HG03378 (cell line): ENCODE measurements around the gene CABLES1.
"Not testable (repeated sequence)": the region's sequence is repeated elsewhere in the genome, so short reads cannot be mapped to it uniquely, and the experiment has no call there.

Experiments
- ATAC-seq: cut with Tn5 transposase; IDR thresholded peaks from one replicate; pipeline ENCODE4 v1.9.1; 2021; ENCODE audit warnings: mild to moderate bottlenecking, moderate library complexity; ENCODE audit not compliant: unreplicated experiment

The CABLES1 gene

GRCh38 chr18:23141104-23141999, 6.1 kb downstream of the CABLES1 start:
- no peak for ATAC-seq

DNA sequence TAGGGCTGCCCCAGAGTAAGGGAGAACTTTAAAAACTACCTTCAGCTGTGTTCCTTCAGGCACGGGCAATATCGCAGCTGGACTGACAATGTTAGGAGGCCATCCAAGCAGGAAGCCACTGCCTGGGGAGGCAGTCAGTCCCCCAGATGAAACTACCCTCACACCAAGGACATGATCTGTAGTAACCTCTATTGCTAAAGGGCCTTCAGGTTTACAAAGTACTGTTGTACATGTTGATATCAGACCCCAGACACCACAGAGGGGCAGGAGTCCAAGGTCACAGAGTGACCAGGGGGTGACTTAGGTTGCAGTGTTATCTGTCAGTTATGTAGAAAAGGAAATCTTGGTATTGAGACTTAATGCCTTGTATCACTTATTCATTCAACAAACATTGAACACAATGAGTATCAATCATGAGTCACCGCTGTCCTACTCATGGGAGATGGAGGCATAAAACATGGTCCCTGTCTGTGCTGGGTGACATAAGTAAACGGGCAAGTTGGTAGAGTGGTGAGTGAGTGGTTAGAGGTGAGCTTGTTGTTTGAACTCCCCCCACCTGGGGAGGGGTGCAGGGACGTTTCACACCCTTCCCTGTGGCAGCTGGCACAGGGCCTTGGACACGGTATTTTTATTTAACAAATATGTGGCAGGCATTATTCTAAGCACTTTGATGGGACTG, 7.1 kb downstream of the CABLES1 start:
- ATAC-seq = no peak

GRCh38 chr18:23143016-23143814, 7.9 kb downstream of the CABLES1 start:
- ATAC-seq = no peak

GRCh38 chr18:23143815-23144261, 8.6 kb downstream of the CABLES1 start:
- ATAC-seq = no peak

DNA sequence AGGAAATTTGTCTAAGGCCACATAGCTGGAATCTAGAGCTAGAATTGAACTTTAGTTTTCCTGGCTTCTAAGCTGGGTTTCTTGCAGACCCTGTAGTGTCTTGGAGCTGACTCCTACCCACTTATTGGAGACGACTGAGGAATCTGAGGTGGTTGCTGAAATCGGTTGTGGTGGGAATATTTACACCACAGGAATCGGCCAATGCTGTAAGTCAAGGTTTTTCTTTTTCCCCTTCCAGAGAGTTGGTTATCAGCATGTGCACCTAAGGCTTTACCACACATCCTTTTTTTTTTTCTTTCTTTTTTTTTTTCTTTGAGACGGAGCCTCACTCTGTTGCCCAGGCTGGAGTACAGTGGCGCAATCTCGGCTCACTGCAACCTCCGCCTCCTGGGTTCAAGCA, 9.4 kb downstream of the CABLES1 start:
- ATAC-seq = no peak

GRCh38 chr18:23145621-23146020, 10.3 kb downstream of the CABLES1 start:
- no peak for ATAC-seq

- no peak for ATAC-seq
Observed at GRCh38 chr18:23146861-23147469, 11.7 kb downstream of the CABLES1 start.

DNA sequence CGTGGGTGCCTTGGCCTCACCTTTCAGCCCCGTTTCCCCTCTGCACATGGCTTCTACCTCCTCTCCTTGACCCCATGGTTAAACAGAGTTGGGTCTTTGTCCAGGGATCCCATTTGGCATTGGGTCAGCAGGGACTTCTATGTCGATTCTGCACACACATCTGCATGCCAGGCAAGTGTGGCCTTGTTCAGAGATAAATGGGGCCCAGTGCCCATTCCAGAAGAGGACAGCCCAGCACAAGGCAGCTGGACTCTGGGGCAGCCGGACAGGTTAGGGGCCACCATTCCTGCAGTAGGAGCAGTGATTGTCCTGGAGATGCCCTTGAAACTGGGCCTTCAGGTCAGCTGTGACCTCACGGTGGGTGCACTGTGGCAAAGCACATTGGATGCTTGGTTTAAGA, 13.1 kb downstream of the CABLES1 start:
- ATAC-seq = no peak

DNA sequence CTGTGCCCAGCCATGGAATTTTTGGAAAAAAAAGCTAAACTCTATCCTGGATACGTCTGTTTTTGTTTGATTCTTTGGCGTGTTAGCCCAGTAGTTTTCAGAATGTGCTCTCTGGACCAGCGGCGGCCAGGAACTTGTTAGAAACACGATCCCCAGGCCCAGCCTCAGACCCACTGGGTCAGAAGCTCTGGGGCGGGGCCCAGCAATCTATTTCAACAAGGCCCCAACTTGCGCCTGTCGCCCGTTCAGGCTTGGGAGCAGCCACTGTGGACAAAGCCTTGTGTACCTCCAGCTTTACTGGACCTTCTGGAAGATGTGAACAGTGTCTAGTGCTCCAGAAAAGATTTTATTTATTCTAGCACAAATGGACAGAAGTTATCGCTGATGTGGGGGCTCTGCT, 14.3 kb downstream of the CABLES1 start:
- no peak for ATAC-seq

GRCh38 chr18:23151414-23152099, 16.3 kb downstream of the CABLES1 start:
- ATAC-seq = no peak

- no peak for ATAC-seq
Observed at GRCh38 chr18:23154030-23154429, 18.7 kb downstream of the CABLES1 start.

DNA sequence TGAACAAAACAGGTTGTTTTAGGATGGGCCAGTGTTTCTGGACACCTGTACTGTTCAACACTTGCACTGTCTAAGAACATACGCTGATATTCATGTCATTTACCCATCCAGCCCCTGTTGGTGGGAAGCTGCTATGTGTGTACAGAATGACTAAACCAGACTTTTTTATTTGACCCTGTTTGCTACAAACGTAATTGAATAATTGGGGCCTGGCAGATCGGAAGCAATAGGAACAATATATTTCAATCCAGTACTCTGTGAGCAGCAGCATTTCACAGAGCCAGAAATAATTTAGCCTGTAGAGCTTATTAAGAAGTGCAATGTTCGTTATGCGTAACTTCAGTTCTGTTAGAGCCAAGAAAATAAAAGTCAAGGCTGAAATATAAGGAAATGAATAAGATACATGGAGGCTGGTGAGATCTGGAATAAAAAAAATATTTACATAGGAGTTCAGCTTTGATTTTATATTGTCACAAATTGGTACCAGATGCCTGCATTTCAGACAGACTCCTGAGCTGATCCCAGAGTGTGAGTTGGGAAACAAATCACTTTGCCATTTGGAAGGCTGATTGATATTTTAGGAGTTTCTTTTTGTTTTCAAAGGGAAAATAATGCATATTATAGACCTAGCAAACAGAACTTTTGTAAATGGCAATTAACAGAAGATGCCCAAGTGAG, 19.7 kb downstream of the CABLES1 start:
- ATAC-seq = no peak

DNA sequence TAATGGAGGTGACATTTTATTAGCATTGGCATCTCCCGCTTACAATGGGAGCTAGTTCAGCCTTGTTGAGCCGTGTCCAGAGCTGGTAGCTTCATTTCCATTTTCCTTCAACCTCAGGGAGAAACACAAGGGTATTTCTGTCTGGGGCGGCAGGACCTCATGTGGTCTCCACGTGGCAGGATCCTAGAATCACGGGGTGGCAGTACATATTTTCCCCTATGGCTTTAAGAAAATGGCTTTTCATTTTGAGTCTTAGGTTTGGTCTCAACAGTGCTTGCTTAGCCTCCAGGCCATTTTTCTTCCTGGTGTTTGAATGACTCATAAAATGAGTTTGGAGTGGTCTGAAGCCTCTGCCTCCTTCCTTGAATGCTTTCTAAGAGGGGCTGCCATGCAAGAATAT, 20.3 kb downstream of the CABLES1 start:
- ATAC-seq = no peak

DNA sequence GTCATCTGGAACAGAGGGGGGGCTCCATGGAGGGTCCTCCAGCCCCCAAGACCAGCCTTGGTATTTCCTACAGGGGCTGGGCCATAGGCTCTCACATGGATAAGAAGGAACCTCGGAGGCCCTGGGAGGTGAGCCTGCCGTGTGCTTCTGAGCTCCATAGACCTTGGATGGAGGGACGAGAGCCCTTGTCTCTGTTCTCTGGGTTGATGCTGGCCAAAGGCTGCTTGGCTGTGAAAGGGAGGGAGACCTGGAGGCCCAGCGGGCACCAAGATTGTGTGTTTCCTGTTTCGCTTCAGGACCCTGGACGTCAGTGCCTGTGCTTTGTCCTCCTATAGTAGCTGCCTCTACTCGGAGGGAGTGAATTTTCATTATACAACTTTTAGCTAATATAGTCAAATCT, 20.8 kb downstream of the CABLES1 start:
- no peak for ATAC-seq

DNA sequence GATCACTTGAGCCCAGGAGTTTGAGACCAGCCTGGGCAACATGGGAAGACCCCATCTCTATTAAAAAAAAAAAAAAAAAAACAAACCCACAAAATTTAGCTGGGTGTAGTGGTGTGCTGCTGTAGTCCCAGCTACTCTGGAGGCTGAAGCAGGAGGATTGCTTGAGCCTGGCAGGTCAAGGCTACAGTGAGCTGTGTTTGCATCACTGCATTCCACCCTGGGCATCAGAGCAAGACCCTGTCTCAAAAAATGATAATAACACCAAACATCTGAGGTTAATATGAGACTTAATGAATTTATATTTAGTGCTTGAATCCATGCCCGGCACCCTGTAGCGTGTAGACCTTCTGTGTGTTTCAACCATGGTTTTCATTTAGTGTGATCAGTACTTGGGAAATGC, 22.8 kb downstream of the CABLES1 start:
- ATAC-seq = no peak

DNA sequence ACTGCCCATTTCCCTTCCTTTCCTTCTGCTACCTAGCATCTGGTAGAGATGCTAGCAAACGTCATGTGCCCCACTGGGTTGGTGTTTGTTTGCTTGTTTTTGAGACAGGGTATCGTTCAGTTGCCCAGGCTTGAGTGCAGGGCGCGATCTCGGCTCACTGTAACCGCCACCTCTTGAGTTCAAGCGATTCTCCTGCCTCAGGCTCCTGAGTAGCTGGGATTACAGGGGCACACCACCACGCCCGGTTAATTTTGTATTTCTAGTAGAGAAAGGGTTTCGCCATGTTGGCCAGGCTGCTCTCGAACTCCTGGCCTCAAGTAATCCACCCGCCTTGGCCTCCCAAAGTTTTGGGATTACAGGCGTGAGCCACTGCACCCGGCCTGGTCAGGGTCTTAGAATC, 23.6 kb downstream of the CABLES1 start:
- not testable (repeated sequence) for ATAC-seq

- no peak for ATAC-seq
Observed at GRCh38 chr18:23159344-23159743, 24.1 kb downstream of the CABLES1 start.

DNA sequence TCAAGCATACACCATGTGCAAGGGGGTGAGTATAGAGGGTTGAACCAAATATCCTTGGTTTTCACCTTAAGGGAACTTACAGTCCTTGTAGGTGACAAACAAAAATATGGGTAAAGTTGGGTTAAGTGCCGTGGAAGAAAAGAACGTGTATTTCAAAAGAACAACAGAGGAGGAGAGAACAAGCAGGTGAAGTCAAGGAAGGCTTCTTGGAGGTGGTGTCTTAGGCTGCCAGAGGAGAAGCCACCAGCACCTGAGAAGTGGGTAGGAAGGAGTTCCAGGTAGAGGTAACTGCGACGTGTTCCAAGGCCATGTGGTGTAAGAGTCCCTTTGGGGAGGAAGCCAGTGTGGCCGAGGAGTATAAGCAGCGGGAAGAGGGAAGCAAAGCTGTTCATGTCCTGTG, 27.2 kb downstream of the CABLES1 start:
- ATAC-seq = no peak

DNA sequence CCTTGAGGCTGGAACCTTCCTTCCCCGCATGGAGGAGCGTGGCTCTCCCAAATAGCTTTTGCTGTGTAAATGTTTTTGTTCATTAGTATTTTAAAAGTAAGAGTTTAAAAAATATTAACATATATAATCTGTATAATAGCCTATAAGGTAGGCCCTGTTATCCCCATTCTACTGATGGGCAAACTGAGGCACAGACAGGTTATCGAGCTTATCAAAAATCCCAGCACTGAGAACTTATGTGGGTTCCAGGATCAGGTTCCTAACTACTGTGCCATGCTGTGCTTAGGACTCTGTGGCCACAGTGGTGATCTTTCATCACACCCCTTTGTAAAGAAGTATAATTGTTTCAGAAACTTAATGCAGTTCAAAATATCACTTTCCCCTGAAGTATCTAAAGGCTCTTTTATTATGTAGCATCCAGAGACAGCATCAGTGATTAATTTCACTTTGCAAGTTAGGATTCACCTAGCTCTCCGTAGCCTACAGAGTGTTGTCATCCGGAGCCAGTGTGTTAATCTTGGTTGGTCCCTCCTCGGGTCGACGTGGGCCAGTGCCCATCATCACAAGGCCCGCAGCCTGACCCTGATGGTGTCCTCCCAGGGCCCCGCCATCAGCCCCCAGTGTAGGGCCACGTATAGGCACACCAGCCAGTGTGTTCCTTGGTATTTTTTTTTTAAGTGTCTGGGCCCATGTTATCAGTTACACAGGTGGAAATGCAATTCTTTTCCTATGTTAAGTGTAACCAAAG, 28.7 kb downstream of the CABLES1 start:
- ATAC-seq = no peak
